ENCODE data around the gene TRIM3.

TRIM3 gene

GRCh38 chr11:6410695-6411430 lies 62.9 kb downstream of the TRIM3 start:
- TF ChIP-seq POLR2AphosphoS5 (IDR thresholded peaks at IDR 0.05; ENCODE audit: low read depth, low read length) (no peak), SIN3A (IDR thresholded peaks at IDR 0.05; ENCODE audit: borderline replicate concordance, insufficient read depth, low read length) (no peak), FOXP2 (optimal IDR thresholded peaks at IDR 0.05; ENCODE audit: borderline replicate concordance, extremely low read depth, extremely low read length, insufficient read depth) (no peak), REST (IDR thresholded peaks at IDR 0.05; ENCODE audit: insufficient read depth in 1 of 2, low read depth in 2 of 2, low read length in 2 of 2) (no peak), TAF1 (IDR thresholded peaks at IDR 0.05; ENCODE audit: borderline replicate concordance, insufficient read depth, low read length) (no peak)

- TF ChIP-seq POLR2AphosphoS5 (IDR thresholded peaks at IDR 0.05; ENCODE audit: low read depth, low read length) (no peak), REST (IDR thresholded peaks at IDR 0.05; ENCODE audit: insufficient read depth in 1 of 2, low read depth in 2 of 2, low read length in 2 of 2) (no peak), FOXP2 (optimal IDR thresholded peaks at IDR 0.05; ENCODE audit: borderline replicate concordance, extremely low read depth, extremely low read length, insufficient read depth) (no peak), SIN3A (IDR thresholded peaks at IDR 0.05; ENCODE audit: borderline replicate concordance, insufficient read depth, low read length) (no peak), TAF1 (IDR thresholded peaks at IDR 0.05; ENCODE audit: borderline replicate concordance, insufficient read depth, low read length) (no peak)
These were observed 67.4 kb downstream of the TRIM3 start for GRCh38 chr11:6406370-6406769.

- TF ChIP-seq POLR2AphosphoS5 (IDR thresholded peaks at IDR 0.05; ENCODE audit: low read depth, low read length), result no peak
- TF ChIP-seq TAF1 (IDR thresholded peaks at IDR 0.05; ENCODE audit: borderline replicate concordance, insufficient read depth, low read length), result no peak
- no peak for TF ChIP-seq SIN3A (IDR thresholded peaks at IDR 0.05; ENCODE audit: borderline replicate concordance, insufficient read depth, low read length)
- TF ChIP-seq REST (IDR thresholded peaks at IDR 0.05; ENCODE audit: insufficient read depth in 1 of 2, low read depth in 2 of 2, low read length in 2 of 2), result no peak
- TF ChIP-seq FOXP2 (optimal IDR thresholded peaks at IDR 0.05; ENCODE audit: borderline replicate concordance, extremely low read depth, extremely low read length, insufficient read depth), result no peak
These were observed 67.9 kb downstream of the TRIM3 start for GRCh38 chr11:6405846-6406245.

- TF ChIP-seq SIN3A (IDR thresholded peaks at IDR 0.05; ENCODE audit: borderline replicate concordance, insufficient read depth, low read length) (no peak), REST (IDR thresholded peaks at IDR 0.05; ENCODE audit: insufficient read depth in 1 of 2, low read depth in 2 of 2, low read length in 2 of 2) (no peak), POLR2AphosphoS5 (IDR thresholded peaks at IDR 0.05; ENCODE audit: low read depth, low read length) (no peak), TAF1 (IDR thresholded peaks at IDR 0.05; ENCODE audit: borderline replicate concordance, insufficient read depth, low read length) (no peak), FOXP2 (optimal IDR thresholded peaks at IDR 0.05; ENCODE audit: borderline replicate concordance, extremely low read depth, extremely low read length, insufficient read depth) (no peak)
These were observed 68.6 kb downstream of the TRIM3 start for GRCh38 chr11:6405052-6405667.
